Activated naive CD8-positive, alpha-beta T cell (primary cell): ENCODE data around the gene MSANTD3.
"Not testable (repeated sequence)": the region's sequence is repeated elsewhere in the genome, so short reads cannot be mapped to it uniquely, and the experiment has no call there.

Experiments used
- H3K27ac Mint-ChIP-seq: one replicate; pipeline ENCODE4 v1.8.0; 2021; ENCODE audit warnings: mixed read lengths
- H3K27me3 Mint-ChIP-seq: one replicate; pipeline ENCODE4 v1.8.0; 2021; ENCODE audit warnings: mixed read lengths
- H3K36me3 Mint-ChIP-seq: one replicate; pipeline ENCODE4 v1.8.0; 2021; ENCODE audit warnings: mixed read lengths
- H3K4me1 Mint-ChIP-seq: one replicate; pipeline ENCODE4 v1.8.0; 2021; ENCODE audit warnings: low read depth, mixed read lengths
- H3K4me3 Mint-ChIP-seq: one replicate; pipeline ENCODE4 v1.8.0; 2021; ENCODE audit warnings: mild to moderate bottlenecking, mixed read lengths
- H3K9me3 Mint-ChIP-seq: one replicate; pipeline ENCODE4 v1.8.0; 2021; ENCODE audit warnings: low read depth, mixed read lengths

The MSANTD3 gene

GRCh38 chr9:100426530-100427365, at the start of gene MSANTD3:
Gene MSANTD3 (plus strand): TSS chr9:100427143. CDS start chr9:100441939, 14,796 bp downstream.
- Mint-ChIP-seq H3K4me3 (peak within 1 kb of the TSS; percentile 97), H3K27me3 (no peaks in the 10 kb centered on the region), H3K9me3 (no peaks in the 10 kb centered on the region), H3K27ac (peak within 1 kb of the TSS; percentile 96), H3K4me1 (peaks cover 39% of the 10 kb centered on the region), H3K36me3 (no peaks in the 10 kb centered on the region)

- H3K4me3 Mint-ChIP-seq: no peak overlapping the region
- peaks cover 10% of the 10 kb centered on the region for H3K9me3 Mint-ChIP-seq
- H3K27me3 Mint-ChIP-seq: no peaks in the 10 kb centered on the region
- H3K36me3 Mint-ChIP-seq: peaks cover 12% of the 10 kb centered on the region
- no peaks in the 10 kb centered on the region for H3K4me1 Mint-ChIP-seq
- H3K27ac Mint-ChIP-seq: no peak overlapping the region
Measured at GRCh38 chr9:100379862-100380261, 47.1 kb upstream of the MSANTD3 start.

GRCh38 chr9:100392989-100393388, 34.0 kb upstream of the MSANTD3 start:
- not testable (repeated sequence) for H3K4me1 Mint-ChIP-seq, H3K36me3 Mint-ChIP-seq, H3K27ac Mint-ChIP-seq, H3K4me3 Mint-ChIP-seq, H3K27me3 Mint-ChIP-seq, H3K9me3 Mint-ChIP-seq

GRCh38 chr9:100394032-100394695, 32.8 kb upstream of the MSANTD3 start:
- Mint-ChIP-seq H3K36me3 (peaks cover 3% of the 10 kb centered on the region), H3K27me3 (no peaks in the 10 kb centered on the region), H3K9me3 (no peaks in the 10 kb centered on the region), H3K4me3 (no peak overlapping the region), H3K4me1 (no peaks in the 10 kb centered on the region), H3K27ac (no peak overlapping the region)

GRCh38 chr9:100394816-100395215, 32.1 kb upstream of the MSANTD3 start:
- H3K4me3 Mint-ChIP-seq: no peak overlapping the region
- no peak overlapping the region for H3K27ac Mint-ChIP-seq
- no peaks in the 10 kb centered on the region for H3K4me1 Mint-ChIP-seq
- H3K36me3 Mint-ChIP-seq: peaks cover 3% of the 10 kb centered on the region
- no peaks in the 10 kb centered on the region for H3K9me3 Mint-ChIP-seq
- no peaks in the 10 kb centered on the region for H3K27me3 Mint-ChIP-seq

- Mint-ChIP-seq H3K9me3 (no peaks in the 10 kb centered on the region), H3K27me3 (no peaks in the 10 kb centered on the region), H3K27ac (no peak overlapping the region), H3K4me1 (no peaks in the 10 kb centered on the region), H3K4me3 (no peak overlapping the region), H3K36me3 (peaks cover under 1% of the 10 kb centered on the region)
Measured at GRCh38 chr9:100396769-100397168, 30.2 kb upstream of the MSANTD3 start.

GRCh38 chr9:100397529-100398266, 29.2 kb upstream of the MSANTD3 start:
- Mint-ChIP-seq H3K9me3 (no peaks in the 10 kb centered on the region), H3K27ac (no peak overlapping the region), H3K27me3 (no peaks in the 10 kb centered on the region), H3K4me1 (no peaks in the 10 kb centered on the region), H3K36me3 (no peaks in the 10 kb centered on the region), H3K4me3 (no peak overlapping the region)

GRCh38 chr9:100401042-100401441, 25.9 kb upstream of the MSANTD3 start:
- H3K27me3 Mint-ChIP-seq: peaks cover 2% of the 10 kb centered on the region
- H3K4me1 Mint-ChIP-seq: no peaks in the 10 kb centered on the region
- no peak overlapping the region for H3K4me3 Mint-ChIP-seq
- H3K9me3 Mint-ChIP-seq: no peaks in the 10 kb centered on the region
- no peaks in the 10 kb centered on the region for H3K36me3 Mint-ChIP-seq
- H3K27ac Mint-ChIP-seq: no peak overlapping the region

- Mint-ChIP-seq H3K4me1 (peaks cover 10% of the 10 kb centered on the region), H3K9me3 (no peaks in the 10 kb centered on the region), H3K27ac (no peak overlapping the region), H3K27me3 (peaks cover 9% of the 10 kb centered on the region), H3K36me3 (no peaks in the 10 kb centered on the region), H3K4me3 (no peak overlapping the region)
Measured at GRCh38 chr9:100406962-100407361, 20.0 kb upstream of the MSANTD3 start.

GRCh38 chr9:100408546-100409175, 18.3 kb upstream of the MSANTD3 start:
- H3K36me3 Mint-ChIP-seq: no peaks in the 10 kb centered on the region
- H3K4me3 Mint-ChIP-seq: no peak overlapping the region
- no peaks in the 10 kb centered on the region for H3K9me3 Mint-ChIP-seq
- no peak overlapping the region for H3K27ac Mint-ChIP-seq
- H3K4me1 Mint-ChIP-seq: peaks cover 10% of the 10 kb centered on the region
- peaks cover 9% of the 10 kb centered on the region for H3K27me3 Mint-ChIP-seq

- H3K27me3 Mint-ChIP-seq: peaks cover 9% of the 10 kb centered on the region
- H3K4me1 Mint-ChIP-seq: peaks cover 10% of the 10 kb centered on the region
- no peak overlapping the region for H3K27ac Mint-ChIP-seq
- H3K36me3 Mint-ChIP-seq: no peaks in the 10 kb centered on the region
- H3K9me3 Mint-ChIP-seq: no peaks in the 10 kb centered on the region
- no peak overlapping the region for H3K4me3 Mint-ChIP-seq
Measured at GRCh38 chr9:100409176-100409556, 17.8 kb upstream of the MSANTD3 start.

- no peaks in the 10 kb centered on the region for H3K36me3 Mint-ChIP-seq
- peak overlapping the region; percentile 67 for H3K27ac Mint-ChIP-seq
- peak overlapping the region; percentile 88 for H3K4me3 Mint-ChIP-seq
- peaks cover 10% of the 10 kb centered on the region for H3K4me1 Mint-ChIP-seq
- peaks cover 11% of the 10 kb centered on the region for H3K27me3 Mint-ChIP-seq
- H3K9me3 Mint-ChIP-seq: no peaks in the 10 kb centered on the region
Measured at GRCh38 chr9:100411472-100412283, 15.3 kb upstream of the MSANTD3 start.

- Mint-ChIP-seq H3K27ac (no peak overlapping the region), H3K4me1 (peaks cover 10% of the 10 kb centered on the region), H3K9me3 (no peaks in the 10 kb centered on the region), H3K36me3 (no peaks in the 10 kb centered on the region), H3K27me3 (peaks cover 13% of the 10 kb centered on the region), H3K4me3 (no peak overlapping the region)
Measured at GRCh38 chr9:100413839-100414420, 13.0 kb upstream of the MSANTD3 start.

- Mint-ChIP-seq H3K4me1 (no peaks in the 10 kb centered on the region), H3K9me3 (no peaks in the 10 kb centered on the region), H3K36me3 (no peaks in the 10 kb centered on the region), H3K27ac (no peak overlapping the region), H3K4me3 (no peak overlapping the region), H3K27me3 (peaks cover 9% of the 10 kb centered on the region)
Measured at GRCh38 chr9:100417815-100418214, 9.1 kb upstream of the MSANTD3 start.
